ENCODE results near the gene MATN4.

The MATN4 gene

GRCh38 chr20:45340951-45341350 is 32.9 kb upstream of the MATN4 start:
- DNase-seq = no peak

DNA sequence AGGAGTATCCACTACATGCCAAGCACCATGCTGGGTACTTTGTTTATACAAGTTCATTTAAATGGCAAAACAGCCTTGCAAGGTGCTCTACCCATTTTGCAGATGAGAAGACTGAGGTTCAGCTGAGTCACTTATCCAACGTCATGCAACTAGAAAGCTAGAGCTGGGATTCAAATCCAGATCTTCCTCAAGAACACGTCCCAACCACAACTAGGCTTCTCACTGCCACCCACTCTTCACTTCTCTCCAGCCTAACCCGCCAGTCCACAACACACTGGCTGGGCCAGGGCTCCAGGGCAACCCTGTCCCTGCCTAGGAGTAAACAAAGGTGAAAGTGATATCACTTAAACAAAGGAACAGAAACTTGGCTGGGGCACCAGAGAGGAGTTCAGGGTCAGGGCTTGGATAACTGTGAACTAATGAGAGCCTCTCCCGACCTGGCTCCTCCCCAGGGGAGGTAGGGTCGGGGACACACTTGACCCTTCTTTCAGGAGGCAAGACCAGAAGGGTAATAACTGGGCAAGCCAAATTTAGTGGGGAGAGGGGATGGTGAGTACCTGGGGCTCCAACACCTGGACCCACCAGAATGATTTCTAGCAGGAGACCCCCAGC is 32.2 kb upstream of the MATN4 start:
- DNase-seq = no peak

- no peak for DNase-seq
Observed at GRCh38 chr20:45339799-45340198, 31.7 kb upstream of the MATN4 start.

GRCh38 chr20:45339084-45339483 is 31.0 kb upstream of the MATN4 start:
- DNase-seq = no peak

GRCh38 chr20:45338121-45339030 is 30.3 kb upstream of the MATN4 start:
- DNase-seq = no peak

DNA sequence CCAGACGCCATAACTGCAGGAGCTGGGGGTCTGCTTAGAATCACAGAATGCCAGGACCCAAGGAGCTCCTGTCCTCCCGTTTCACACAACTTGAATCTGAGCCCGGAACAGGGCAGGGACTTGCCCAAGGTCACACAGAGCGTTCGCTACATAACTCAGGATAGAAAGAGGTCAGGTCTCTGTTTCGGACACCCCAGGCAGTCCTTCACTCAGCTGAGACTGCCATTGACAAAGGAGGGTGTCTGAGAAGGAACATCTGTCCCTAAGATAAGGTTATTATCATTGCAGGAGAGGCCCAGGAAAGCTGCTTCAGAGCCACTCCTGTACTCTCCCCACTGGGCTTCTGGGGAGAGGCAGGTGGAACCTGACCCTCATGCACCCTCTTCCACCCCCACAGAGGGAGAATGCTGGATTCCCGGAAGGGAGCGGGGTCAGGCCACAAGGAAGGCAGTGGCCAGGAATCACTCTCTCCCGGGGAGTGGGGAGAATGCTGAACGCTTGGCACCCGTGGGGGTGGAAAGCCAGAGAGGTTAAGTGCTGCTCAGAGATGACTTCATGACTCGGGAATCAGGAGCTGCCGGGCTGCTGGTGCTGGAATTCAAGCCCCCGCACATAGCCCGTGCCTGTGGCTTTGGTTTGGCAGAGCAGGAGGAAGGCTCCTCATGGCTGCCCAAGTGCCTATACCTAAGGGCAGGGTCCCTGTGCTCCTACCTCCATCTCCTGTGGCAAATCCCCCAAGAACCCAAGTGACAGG is 29.4 kb upstream of the MATN4 start:
- no peak for DNase-seq

DNA sequence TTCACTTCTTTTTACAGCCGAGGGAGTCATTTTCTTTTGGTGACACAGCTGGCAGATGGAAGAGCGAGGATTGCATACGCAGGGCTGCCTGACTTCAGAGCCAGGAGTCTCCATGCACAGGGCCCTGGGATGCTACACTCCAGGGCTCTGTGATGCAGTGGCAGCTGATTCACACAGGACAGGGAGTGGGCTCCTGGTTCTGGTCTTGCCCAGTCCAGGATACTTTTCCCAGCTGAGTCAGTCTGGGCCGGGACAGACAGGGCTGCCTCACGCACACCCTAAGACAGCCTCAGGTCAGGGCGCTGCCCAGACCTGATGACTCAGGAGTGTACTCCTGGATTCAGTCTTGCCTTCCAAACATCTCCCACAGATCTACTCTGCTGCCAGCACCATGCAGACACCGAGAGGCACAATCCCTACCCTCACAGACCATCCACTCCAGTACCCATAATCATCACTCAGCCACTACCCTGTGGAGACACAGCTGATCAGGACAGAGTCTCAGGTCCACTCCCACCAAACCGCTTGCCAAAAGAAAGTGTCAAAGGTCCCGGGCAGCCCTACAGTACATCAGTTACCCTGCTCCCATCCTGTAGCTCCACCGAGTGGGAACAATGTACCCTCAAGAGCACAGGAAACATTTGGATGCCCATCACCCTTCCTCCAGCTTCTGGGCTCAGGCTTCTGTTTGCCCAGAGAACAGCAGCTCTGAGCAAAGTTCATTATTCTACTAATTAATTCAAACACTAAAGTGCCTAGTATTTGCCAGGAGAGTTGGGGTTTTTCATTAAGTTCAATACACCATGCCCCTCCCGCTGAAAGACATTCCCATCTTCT is 28.6 kb upstream of the MATN4 start:
- DNase-seq = no peak

DNA sequence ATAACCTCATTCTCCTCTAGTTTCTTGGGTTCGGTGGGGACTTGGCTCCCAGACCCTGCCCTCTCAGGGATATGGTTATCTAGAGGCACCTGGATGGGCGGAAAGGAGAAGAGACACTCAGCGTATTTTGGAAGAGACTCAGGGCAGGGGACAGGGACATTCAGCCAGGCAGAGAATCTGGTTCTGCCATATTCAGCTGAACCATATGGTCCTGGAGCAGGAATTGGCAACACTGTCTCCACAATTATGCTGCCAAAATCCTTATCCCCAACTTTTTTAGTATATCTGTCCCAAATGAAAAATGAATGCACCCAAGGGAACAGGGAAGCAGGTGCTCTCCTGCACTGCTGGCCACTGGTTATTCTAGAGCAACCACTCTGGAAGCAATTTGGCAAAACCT is 22.4 kb upstream of the MATN4 start:
- DNase-seq = no peak

DNA sequence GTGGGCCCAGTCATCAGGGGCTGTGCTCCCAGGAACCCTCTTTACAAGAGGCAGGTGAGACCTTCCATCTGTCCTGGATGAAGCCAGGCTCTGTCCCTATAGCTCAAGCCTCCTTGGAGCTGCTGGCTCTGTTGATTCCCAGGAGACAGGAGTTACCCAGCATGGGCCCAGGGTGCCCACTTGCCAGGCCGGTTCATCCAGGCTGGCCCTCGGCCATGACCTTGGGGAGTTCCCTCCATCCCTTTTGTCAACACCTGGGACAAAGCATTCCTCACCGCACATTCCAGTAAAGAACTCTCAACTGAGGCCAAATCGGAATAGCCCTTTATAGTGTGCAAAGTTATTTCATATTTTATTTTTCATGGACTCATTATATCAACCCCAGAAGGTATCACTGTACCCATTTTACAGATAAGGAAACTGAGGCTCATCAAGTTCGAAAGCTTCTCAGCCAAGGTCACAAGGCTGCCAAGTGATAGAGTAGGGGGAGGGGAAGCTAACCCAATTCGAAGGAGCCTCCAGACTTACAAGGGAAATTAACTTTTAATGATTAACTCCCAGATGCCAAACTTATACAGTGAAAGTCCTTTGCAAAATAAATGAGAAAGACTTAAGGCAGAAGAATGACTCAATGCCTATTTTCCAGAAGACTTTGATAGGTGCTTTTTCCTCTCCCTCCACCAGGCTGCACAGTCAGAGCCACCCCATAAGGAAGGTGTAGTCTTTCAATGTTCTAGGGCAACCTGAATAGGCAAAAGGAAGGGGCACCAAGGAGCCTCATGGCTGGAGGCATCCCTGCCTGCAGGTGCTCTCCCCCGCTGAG is 21.6 kb upstream of the MATN4 start:
- no peak for DNase-seq

DNA sequence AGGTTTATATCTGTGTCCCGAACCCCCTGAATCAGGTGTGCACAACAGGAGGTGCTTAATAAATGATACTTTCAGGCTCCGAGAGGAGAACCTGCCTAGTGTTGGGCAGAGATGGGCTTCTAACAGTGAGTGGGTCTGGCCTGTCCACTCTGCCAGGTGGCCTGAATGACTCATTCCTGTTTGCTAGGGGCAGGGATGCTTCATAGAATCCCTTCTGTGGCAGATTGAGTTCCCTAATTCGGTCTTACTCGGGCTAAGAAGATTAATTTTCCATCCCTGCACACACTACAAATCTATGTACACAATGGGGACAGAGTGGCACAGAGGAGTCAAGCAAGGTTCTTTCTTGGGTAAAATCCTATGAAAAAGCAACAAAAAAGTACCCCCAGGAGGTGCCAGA is 20.4 kb upstream of the MATN4 start:
- DNase-seq = no peak

DNA sequence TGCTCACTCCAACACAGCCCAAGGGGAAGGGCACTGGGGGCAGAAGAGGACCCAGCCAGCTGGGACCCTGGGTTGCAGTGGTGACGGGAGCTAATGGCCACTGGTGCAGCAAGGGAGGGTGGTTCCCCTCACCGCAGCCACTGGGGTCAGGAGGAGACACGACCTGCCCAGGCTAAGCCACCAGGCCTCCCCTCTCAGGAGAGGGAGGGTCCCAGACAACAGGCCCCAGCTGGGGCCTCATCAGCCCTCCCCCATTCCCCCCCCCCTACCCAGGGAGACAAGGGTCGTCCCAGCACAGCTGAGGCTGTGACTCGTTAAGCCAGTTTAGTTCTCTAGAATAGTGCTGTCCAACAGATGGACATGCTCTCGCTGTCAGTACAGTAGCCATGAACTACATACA is 17.3 kb upstream of the MATN4 start:
- DNase-seq = no peak

DNA sequence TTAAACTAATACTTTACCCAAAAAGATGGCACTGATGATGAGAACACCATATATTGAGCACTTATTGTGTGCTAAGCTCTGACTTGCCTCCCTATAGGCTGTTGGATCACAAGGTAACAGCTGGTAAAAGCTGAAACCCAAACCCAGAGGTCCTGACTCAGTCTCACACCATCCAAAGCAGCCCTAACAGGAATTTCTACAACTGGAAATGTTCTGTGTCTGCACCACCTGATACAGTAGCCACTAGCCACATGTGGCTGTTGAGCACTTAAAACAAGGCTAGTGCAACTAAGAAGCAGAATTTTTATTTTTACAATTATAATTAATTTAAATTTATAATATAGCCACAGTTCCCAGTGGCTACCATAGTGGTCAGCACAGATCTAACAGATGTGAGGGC is 15.6 kb upstream of the MATN4 start:
- DNase-seq = no peak

GRCh38 chr20:45322952-45323383 is 14.9 kb upstream of the MATN4 start:
- DNase-seq = no peak

DNA sequence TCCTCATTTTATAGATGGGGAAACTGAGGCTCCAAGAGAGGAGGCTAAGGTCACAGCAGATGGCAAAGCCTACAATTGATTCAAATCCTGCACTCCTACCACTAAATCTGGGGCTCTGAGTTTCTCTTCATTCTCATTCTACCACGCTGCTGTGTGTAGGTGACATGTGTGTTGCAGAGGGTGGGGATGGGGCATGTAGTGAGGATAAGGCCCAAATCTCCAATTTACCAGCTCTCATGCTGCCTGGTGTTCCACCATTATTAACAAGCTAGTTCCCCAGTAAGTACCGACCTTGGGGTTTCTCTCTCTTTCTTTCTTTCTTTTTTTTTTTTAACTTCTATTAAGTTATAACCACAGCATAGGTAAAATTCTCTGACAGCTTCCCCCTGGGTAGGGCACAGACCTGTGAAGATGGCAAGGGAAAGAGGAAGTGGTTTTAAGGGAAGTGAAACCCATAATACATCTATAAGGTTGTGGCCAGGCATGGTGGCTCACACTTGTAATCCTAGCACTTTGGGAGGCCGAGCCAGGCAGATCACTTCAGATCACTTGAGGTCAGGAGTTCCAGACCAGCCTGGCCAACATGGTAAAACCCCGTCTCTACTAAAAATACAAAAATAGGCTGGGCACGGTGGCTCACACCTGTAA is 13.0 kb upstream of the MATN4 start:
- no peak for DNase-seq

DNA sequence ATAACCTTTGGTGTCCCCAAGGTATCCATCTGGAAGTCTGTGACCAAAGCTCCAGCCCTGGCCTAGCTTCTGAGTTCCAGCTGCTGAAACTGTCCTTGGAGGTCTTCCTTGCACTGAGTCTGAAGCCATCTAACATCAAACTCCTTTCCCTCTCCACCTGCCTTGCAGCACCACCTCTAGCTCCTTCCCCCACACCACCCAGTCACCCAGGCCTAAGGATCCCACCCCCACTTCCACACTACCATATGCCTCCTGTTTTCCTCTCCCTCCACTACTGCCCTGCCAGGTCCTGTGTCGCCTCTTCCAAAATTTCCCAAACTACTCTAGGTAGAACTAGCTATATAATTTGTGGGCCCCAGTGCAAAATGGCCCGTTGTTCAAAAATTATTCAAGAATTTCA is 10.8 kb upstream of the MATN4 start:
- no peak for DNase-seq

- no peak for DNase-seq
Observed at GRCh38 chr20:45318386-45318939, 10.4 kb upstream of the MATN4 start.

DNA sequence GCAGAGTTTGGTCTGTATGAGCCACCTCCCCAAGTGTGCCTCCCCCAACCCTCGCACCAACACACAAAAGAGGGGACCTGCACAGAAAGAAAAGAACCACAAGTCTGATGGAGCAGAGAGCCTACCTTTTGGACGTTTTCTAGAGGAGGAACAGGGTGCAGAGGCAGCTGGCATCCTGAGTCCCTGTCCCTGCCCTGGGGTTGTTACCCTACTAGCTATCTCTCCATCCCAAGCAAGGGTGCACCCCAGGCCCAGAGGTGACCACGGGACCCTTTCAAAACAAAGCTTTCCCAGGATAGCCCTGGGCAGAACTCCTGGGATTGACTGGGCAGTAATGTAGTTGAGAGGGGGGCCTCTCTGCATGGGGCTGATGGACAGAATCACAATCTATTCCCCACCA is 9.7 kb upstream of the MATN4 start:
- DNase-seq = no peak

GRCh38 chr20:45316150-45317080 is 8.3 kb upstream of the MATN4 start:
- no peak for DNase-seq

DNA sequence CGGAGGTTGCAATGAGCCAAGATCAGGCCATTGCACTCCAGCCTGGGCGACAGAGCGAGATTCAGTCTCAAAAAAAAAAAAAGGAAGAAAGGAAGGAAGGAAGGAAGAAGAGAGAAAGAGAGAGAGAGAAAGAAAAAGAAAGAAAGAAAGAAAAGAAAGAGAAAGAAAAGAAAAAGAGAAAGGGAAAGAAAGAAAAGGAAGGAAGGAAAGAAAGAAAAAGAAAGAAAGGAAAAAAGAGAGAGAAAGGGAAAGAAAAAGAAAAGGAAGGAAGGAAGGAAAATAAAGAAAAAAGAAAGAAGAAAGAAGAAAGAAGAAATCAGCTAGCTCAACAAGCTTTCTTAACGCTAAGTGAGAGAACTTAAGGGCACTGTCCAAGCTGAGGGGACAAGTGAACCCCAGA is 7.6 kb upstream of the MATN4 start:
- DNase-seq = no peak

DNA sequence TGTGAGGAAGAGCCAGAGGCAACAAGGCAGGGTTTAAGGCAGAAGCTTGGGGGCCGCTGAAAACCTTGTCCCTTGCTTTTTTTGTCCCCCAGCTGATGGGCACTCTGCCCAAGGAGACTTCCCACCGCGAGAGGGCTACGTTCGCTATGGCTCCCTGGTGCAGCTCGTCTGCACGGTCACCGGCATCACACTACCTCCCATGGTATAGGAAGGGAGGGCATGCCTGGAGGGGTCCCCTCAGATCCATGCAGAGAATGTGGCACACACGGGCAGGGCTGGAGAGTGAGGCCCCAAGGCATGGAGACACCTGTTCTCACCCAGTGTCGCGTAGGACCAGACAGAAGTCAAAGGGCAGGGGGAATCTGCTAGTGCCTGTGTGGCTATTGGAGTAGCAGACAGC is 5.8 kb upstream of the MATN4 start:
- DNase-seq = no peak

All from activated CD4-positive, CD25-positive, alpha-beta regulatory T cell treated with anti-CD3 and anti-CD28 coated beads, Interleukin-2, amount 50 U/mL, for 72 hours (primary cell).